Brain microvascular endothelial cell (primary cell): ENCODE measurements around the gene CFAP92.

ENCODE experiments used
- DNase-seq: peaks from one replicate; pipeline ENCODE4 v3.0.0-alpha.2; 2020
- H3K27ac ChIP-seq: fragments of 250-450 bp; sonication (Bioruptor Pico); 2 replicates; pipeline ENCODE4 v1.5.1; 2020; ENCODE audit warnings: mild to moderate bottlenecking, moderate library complexity
- H3K27me3 ChIP-seq: fragments of 250-450 bp; sonication (Bioruptor Pico); replicated peaks from 2 replicates; pipeline ENCODE4 v1.5.1; 2020; ENCODE audit warnings: mild to moderate bottlenecking
- H3K36me3 ChIP-seq: fragments of 250-450 bp; sonication (Bioruptor Pico); replicated peaks from 2 replicates; pipeline ENCODE4 v1.5.1; 2020; ENCODE audit warnings: mild to moderate bottlenecking
- H3K4me3 ChIP-seq: 2 replicates; pipeline ENCODE4 v1.5.1; 2011; ENCODE audit warnings: low read depth, mild to moderate bottlenecking, control low read depth, low read length, moderate library complexity
- in situ Hi-C: cut with HindIII; loops from 2 replicates; pipeline ENCODE4 v1.10.0; 2017; ENCODE audit warnings: low sequenced_read_pairs, low pct_ligation_motif_present
- TF ChIP-seq, protein P1 (sequence below): IDR thresholded peaks from 2 replicates; pipeline ENCODE4 v1.5.1; 2011; ENCODE audit warnings: low read depth, mild to moderate bottlenecking, moderate library complexity, low read length, control low read depth, inconsistent platforms; ENCODE audit errors: missing control alignments

Gene CFAP92, protein sequence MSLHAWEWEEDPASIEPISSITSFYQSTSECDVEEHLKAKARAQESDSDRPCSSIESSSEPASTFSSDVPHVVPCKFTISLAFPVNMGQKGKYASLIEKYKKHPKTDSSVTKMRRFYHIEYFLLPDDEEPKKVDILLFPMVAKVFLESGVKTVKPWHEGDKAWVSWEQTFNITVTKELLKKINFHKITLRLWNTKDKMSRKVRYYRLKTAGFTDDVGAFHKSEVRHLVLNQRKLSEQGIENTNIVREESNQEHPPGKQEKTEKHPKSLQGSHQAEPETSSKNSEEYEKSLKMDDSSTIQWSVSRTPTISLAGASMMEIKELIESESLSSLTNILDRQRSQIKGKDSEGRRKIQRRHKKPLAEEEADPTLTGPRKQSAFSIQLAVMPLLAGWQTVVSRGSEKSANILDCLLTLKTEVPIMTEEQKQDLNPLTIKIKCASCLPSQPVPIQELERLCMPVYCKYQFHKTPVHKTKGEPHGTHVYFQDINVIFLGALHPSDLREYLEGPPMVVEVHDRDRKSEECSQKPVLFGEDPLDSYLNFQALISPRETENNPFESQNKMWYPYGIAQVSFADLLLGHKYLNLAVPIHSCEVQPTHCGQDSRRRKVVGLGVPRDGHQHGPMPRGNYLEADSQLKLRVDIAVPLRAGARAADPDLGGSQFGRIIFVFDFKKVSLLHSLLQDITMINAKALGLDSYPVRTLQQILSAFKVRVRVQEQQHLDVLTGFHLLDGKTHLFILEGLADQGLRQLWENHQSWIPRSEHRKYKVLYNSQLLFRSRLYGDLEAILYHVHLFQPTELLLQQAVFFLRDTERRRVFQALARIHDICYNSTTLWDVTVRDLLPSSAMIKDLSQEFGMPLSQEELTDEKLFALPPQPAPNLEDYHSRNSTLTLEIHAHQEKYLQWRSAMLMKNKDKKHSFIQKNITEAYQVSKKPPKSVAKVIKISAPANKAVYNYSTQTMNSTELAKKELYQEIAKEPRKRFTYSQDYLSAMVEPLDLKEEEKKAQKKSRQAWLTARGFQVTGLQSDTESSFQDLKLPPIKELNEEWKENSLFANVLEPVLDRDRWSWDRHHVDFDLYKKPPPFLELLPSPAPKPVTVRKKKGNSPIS

DNA sequence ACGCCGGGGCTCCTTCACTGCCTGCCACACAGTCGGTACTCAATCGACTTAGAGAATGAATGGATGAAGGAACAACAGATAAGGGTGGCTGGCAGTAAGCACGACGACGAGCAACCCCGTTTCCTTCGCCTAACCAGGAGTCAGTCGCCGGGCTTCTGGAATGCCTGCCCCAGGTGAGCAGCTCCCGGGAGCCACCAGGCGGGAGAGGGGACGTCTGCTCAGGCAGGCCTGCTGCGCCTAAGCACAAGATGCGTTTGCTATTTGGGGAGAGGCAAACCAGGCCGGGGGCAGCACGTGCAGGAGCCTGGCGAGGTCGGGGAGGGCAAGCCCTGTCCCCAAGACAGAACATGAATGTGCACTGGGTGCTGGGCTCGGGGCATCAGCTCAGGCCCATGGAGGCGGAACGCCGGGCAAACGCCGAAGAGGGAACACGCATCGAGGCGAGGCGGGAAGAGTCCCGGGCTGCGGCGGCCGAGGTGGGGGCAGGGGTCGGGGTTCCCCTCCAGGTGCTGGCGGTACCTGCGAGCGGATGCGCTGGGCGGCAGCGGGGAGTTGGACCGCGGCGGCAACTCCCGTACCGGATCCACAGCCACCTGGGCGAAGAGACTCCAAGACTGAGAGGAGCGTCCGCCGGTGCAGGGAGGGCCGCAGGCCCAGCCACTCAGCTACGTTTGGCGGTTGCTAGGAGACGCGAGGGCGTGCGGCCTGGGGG, at the start of gene CFAP92:
TSS of gene CFAP92 (minus strand) at position 616 of the 712 bp plus-strand sequence. CDS start 772 bp downstream, outside the sequence.
- peak within 1 kb of the TSS; percentile 49 for H3K4me3 ChIP-seq
- peaks cover 11% of the 10 kb centered on the region for H3K27me3 ChIP-seq
- H3K27ac ChIP-seq = no peak within 1 kb of the TSS
- in situ Hi-C loops = no loop called here
- TF ChIP-seq, protein P1, sequence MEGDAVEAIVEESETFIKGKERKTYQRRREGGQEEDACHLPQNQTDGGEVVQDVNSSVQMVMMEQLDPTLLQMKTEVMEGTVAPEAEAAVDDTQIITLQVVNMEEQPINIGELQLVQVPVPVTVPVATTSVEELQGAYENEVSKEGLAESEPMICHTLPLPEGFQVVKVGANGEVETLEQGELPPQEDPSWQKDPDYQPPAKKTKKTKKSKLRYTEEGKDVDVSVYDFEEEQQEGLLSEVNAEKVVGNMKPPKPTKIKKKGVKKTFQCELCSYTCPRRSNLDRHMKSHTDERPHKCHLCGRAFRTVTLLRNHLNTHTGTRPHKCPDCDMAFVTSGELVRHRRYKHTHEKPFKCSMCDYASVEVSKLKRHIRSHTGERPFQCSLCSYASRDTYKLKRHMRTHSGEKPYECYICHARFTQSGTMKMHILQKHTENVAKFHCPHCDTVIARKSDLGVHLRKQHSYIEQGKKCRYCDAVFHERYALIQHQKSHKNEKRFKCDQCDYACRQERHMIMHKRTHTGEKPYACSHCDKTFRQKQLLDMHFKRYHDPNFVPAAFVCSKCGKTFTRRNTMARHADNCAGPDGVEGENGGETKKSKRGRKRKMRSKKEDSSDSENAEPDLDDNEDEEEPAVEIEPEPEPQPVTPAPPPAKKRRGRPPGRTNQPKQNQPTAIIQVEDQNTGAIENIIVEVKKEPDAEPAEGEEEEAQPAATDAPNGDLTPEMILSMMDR = no peak
- H3K36me3 ChIP-seq = no peaks in the 10 kb centered on the region
- DNase-seq = peak; percentile 65

DNA sequence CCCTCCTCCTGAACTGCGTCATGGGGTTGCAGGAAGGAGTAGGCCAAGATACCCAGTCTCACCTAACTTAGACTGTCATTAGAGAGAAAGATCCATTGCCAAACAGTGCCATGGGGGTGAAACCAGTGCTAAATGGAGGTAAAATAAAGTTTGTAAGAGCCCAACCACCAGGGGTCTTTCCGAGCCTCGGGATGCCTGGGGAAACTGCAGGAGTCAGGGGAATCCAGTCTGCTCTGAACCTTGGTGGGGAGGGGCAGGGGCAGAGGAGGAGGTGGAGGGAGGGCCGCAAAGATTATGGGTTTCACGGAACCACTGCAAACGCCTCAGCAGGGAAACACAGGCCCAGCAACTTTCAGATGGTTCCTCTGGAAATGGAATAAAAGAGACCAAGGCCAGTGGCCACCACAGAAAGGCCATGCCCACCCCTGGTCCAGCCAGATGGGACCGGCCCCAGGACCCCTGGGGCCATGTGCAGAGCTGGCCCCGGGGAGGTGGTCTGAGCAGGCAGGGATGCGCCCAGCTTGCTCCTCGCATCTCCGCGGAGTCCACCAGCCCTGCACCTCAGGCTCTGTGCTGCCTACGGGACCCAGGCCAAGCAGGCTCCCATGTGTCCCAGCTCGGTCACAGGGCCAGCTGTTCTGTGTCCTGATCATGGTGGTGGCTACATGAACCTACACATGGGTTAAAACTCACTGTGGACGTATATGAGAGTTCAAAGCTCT, 46.9 kb upstream of the CFAP92 start:
- in situ Hi-C loops = no loop called here
- Histone ChIP-seq H3K27me3 (peaks cover 13% of the 10 kb centered on the region), H3K4me3 (no peak overlapping the region), H3K27ac (no peak overlapping the region), H3K36me3 (no peaks in the 10 kb centered on the region)
- DNase-seq = no peak
- TF ChIP-seq, protein P1 = no peak

DNA sequence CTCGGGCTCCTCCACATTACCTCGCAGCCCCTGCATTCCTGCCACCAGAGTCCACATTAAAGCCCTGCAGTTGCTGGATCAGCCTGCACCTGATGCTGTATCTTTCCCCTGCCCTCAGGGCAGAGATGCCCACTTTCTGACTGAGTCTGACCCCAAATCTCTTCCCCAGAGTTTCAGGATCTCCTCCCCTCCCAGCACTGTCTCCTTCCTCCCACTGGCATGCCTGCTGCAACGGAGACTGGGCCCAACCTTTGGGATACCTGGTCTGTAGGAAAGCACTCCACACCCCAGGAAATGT, 46.1 kb upstream of the CFAP92 start:
- H3K36me3 ChIP-seq = no peaks in the 10 kb centered on the region
- H3K4me3 ChIP-seq = no peak overlapping the region
- in situ Hi-C loops = no loop called here
- peaks cover 13% of the 10 kb centered on the region for H3K27me3 ChIP-seq
- TF ChIP-seq, protein P1 = no peak
- H3K27ac ChIP-seq = no peak overlapping the region
- no peak for DNase-seq

DNA sequence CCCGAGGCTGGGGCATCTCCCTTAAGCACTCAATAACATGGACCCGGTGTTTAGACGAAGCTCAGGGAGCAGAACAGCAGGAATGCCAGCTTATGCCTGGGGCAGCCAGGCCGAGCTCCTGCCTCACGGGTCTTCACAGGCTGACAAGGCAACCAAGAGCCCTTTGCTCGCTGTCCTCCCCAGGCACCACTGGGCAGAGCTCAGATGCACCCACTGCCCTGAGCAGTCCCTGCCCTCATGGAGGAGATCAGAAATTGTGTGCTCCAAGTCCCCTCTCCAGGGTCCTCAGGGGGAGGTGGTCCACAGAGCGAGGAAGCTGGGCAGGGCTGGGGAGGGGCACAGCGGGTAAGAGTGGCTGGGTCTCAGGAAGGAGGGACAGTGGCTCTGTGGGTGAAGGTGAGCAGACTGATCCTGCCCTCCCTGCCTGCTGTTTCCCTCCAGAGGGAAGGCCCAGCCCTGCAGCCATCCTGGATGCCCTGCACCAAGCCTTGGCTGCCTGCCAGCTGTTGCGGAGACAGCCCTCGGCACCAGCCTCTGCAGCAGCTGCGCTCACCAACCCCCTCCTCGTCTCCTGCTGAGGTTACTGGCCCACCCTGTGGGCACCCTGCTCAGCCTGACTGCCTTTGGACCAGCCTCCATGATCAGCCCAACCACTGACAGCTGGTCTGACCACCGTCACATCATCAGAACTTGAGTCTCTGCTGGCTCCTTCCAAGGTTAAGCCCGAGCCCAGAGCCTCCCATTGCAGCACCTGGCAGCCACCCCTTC, 45.6 kb upstream of the CFAP92 start:
- no peaks in the 10 kb centered on the region for H3K36me3 ChIP-seq
- in situ Hi-C loops = no loop called here

More for the DNA sequence above, 45.6 kb upstream of the CFAP92 start:
- no peak for DNase-seq
- Histone ChIP-seq H3K27ac (no peak overlapping the region), H3K27me3 (peaks cover 13% of the 10 kb centered on the region), H3K4me3 (no peak overlapping the region)
- TF ChIP-seq, protein P1 = no peak
